Skeletal muscle tissue (tissue), 4 donors: ENCODE results near the gene PDE4D. TPM values are rescaled to one million over a fixed set of nuclear protein-coding genes. Genes with fewer than 3 reads are reported as not detected.

ENCODE experiments used
- H3K27ac ChIP-seq: one replicate; pipeline ENCODE4 v1.7.0; 2013; ENCODE audit warnings: mild to moderate bottlenecking, low read depth, low read length, inconsistent platforms
- H3K27me3 ChIP-seq, 3 donors: one replicate each; pipeline ENCODE4 v1.7.0; 2013; ENCODE audit warnings: low read length in 3 of 3; ENCODE audit not compliant: control insufficient read depth in 3 of 3, insufficient read depth in 3 of 3
- H3K36me3 ChIP-seq, 3 donors: one replicate each; pipeline ENCODE4 v1.7.0; 2013; ENCODE audit warnings: low read length in 3 of 3; ENCODE audit not compliant: control insufficient read depth in 3 of 3, insufficient read depth in 3 of 3
- H3K4me1 ChIP-seq, 3 donors: one replicate each; pipeline ENCODE4 v1.7.0; 2013; ENCODE audit warnings: low read length in 3 of 3, mild to moderate bottlenecking in 3 of 3; ENCODE audit not compliant: control insufficient read depth in 3 of 3, insufficient read depth in 3 of 3
- H3K4me3 ChIP-seq, 3 donors: one replicate each; pipeline ENCODE4 v1.7.0; 2013; ENCODE audit warnings: low read length in 3 of 3
- H3K9ac ChIP-seq, 3 donors: one replicate each; pipeline ENCODE4 v1.7.0; 2013; ENCODE audit warnings: low read length in 3 of 3, mild to moderate bottlenecking in 3 of 3, moderate library complexity in 2 of 3, low read depth in 1 of 3
- H3K9me3 ChIP-seq, 3 donors: one replicate each; pipeline ENCODE4 v1.7.0; 2013; ENCODE audit warnings: low read length in 3 of 3; ENCODE audit not compliant: control insufficient read depth in 3 of 3
- total RNA-seq: library from RNA; depleted of rRNA; stranded (reverse); fragments of >200 nt; gene quantifications from one replicate; pipeline ENCODE4 v1.2.3, GENCODE V29; 2014
- donor health status: Osteomylitis.

PDE4D gene
- total RNA-seq, 1 donor from 2014 or later, result 59.0 TPM

DNA sequence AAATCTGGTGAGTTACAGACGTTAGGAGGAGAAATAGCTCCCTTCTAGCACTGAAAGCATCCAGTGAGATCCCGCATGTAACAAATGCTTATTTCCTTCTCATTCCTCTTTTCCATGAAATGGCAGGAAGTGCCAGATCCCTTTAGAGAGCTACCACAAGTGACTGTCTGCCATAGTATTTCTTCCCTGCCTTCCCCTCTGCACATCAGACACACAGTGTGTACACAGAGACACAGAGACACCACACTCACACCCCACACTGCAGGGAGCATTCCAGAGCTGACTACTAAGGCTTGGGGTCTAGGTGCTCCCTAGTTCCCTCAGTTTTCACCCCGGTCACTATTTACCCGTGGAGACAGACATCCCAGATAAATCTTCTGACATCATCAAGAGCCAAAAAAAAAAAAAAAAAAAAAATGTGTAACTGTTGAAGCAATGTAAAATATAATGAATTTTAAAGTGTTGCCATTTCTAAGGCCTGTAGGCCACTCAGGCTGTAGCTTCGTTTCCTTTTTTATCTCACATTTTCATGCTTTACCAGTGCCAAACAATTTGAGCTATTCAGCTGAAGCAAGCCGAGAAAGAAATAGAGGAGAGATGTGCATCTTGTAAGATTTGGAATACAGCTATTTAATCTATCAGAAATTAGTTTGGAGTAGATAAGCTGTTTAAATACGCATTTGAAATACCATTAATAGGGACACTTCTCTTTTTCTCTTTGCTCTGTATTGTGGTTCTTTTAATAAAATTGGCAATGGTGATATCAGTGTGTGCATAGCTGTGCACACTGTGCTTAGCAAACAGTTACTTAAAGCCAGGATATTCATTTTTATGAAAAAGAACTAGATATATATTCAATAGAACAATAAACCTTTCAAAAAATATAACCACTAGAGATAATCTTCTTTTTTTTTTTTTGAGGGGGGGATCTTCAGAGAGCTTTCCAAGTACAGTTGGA, 405.5 kb downstream of the PDE4D start:
- Histone ChIP-seq H3K4me1 (peaks cover 0 to 16% (median 2%) of the 10 kb centered on the region in 3 donors), H3K9ac (no peak overlapping the region), H3K9me3 (no peaks in the 10 kb centered on the region), H3K27ac (no peak overlapping the region), H3K27me3 (no peaks in the 10 kb centered on the region), H3K36me3 (no peaks in the 10 kb centered on the region), H3K4me3 (no peak overlapping the region)

DNA sequence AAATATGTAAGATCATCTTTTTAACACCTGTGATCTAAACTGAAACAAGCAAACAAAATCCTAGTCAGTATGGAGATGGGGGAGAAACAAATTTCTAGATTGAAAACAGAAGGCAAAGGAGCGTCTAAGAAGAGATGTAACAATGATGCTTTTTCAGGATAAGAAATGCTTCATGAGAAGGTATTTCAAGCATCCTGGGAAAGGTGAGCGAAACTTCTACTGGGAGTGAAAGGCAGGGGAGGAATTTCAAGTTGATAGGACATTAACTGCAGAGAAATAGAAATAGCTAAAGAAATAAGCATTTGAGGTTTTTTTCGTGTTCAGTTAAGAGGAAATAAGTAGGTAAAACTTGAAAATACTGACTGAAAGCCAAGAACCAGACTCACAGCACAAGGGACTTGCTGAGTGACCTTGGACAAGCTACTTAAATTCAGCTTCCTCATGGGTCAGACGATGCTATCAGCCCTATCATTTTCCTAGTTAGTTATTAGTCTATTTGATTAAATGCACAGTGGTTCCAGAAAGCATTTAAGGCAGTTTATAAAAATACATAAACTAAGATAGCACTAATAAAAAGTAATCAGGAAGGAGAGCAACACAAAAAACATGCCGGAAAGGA, 406.3 kb downstream of the PDE4D start:
- no peak overlapping the region for H3K4me3 ChIP-seq
- H3K27ac ChIP-seq, result no peak overlapping the region
- no peak overlapping the region for H3K9ac ChIP-seq
- peaks cover 0 to 16% (median 2%) of the 10 kb centered on the region in 3 donors for H3K4me1 ChIP-seq
- H3K27me3 ChIP-seq, result no peaks in the 10 kb centered on the region
- no peaks in the 10 kb centered on the region for H3K36me3 ChIP-seq
- H3K9me3 ChIP-seq, result no peaks in the 10 kb centered on the region

GRCh38 chr5:59486508-59486907, 407.0 kb downstream of the PDE4D start:
- Histone ChIP-seq H3K9ac (no peak overlapping the region), H3K4me1 (peaks cover 0 to 16% (median 2%) of the 10 kb centered on the region in 3 donors), H3K36me3 (no peaks in the 10 kb centered on the region), H3K27ac (no peak overlapping the region), H3K27me3 (no peaks in the 10 kb centered on the region), H3K9me3 (no peaks in the 10 kb centered on the region), H3K4me3 (no peak overlapping the region)

DNA sequence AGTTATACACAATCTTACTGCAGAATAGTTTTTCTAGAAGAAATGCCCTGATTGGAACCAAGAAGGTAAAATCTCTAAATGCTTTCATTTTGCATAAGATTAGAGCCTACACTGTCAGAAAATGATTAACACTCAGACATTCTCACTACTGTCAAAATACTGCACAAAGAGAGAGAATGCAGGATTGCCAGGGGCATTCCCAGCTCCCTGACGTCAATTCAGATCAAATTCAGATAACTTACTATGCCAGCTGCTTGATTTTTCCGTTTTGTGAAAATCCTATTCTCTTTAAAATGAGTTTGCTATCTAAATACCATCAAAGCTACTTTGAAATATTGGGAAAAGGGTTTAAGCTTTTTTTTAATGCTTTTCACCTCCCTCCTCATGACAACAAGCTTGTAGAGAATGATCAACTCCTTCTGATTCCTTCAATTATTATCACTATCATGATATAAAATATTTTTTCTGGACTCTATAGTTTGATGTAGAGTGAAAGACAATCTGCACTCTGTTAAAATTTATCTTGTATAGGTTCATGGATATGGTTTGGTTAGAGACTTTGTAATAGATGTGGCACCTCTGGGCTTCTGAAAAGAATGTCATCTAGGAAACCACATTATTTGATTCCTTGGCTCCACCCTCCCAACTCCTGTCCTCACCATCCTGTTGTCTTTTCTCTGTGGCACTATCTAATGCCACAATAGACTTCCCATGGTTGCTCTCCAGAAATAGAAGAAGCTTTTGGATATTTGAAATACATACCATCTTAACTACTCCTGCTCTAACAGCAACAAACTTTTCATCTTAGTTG, 407.7 kb downstream of the PDE4D start:
- Histone ChIP-seq H3K27ac (no peak overlapping the region), H3K27me3 (no peaks in the 10 kb centered on the region), H3K9ac (no peak overlapping the region), H3K4me1 (peaks cover 0 to 16% (median 2%) of the 10 kb centered on the region in 3 donors), H3K9me3 (no peaks in the 10 kb centered on the region), H3K36me3 (no peaks in the 10 kb centered on the region), H3K4me3 (no peak overlapping the region)

GRCh38 chr5:59485107-59485506, 408.4 kb downstream of the PDE4D start:
- no peaks in the 10 kb centered on the region for H3K27me3 ChIP-seq
- H3K9me3 ChIP-seq, result no peaks in the 10 kb centered on the region
- H3K4me3 ChIP-seq, result no peak overlapping the region
- H3K27ac ChIP-seq, result no peak overlapping the region
- no peaks in the 10 kb centered on the region for H3K36me3 ChIP-seq
- H3K4me1 ChIP-seq, result peaks cover 0 to 16% (median 2%) of the 10 kb centered on the region in 3 donors
- no peak overlapping the region for H3K9ac ChIP-seq

GRCh38 chr5:59484618-59485017, 408.9 kb downstream of the PDE4D start:
- H3K27me3 ChIP-seq, result no peaks in the 10 kb centered on the region
- no peak overlapping the region for H3K27ac ChIP-seq
- no peaks in the 10 kb centered on the region for H3K36me3 ChIP-seq
- no peak overlapping the region for H3K9ac ChIP-seq
- peaks cover 0 to 16% (median 2%) of the 10 kb centered on the region in 3 donors for H3K4me1 ChIP-seq
- H3K4me3 ChIP-seq, result no peak overlapping the region
- no peaks in the 10 kb centered on the region for H3K9me3 ChIP-seq

- H3K4me1 ChIP-seq, result peaks cover 0 to 18% (median 2%) of the 10 kb centered on the region in 3 donors
- no peak overlapping the region for H3K27ac ChIP-seq
- H3K36me3 ChIP-seq, result no peaks in the 10 kb centered on the region
- no peaks in the 10 kb centered on the region for H3K9me3 ChIP-seq
- H3K9ac ChIP-seq, result no peak overlapping the region
- H3K4me3 ChIP-seq, result no peak overlapping the region
- no peaks in the 10 kb centered on the region for H3K27me3 ChIP-seq
These were observed 409.5 kb downstream of the PDE4D start for GRCh38 chr5:59483971-59484472.

DNA sequence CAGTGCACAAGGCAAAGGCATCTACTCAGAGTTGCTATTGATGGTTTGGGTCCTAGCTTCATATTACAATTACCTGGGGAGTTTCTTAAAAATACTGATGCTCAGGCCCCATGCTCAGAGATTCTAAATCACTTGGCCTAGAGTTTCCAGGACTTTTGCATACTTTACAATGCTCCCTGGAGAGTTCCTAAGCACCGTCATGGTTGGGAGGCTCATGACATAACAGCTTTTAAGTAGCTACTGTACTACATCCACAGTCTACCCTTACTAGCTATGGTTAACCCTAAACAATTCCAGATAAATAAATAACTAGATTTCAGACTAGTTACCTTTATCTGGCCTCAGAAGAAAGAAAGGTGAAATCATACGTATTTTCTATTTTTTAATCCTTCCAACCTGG, 414.4 kb downstream of the PDE4D start:
- Histone ChIP-seq H3K4me3 (no peak overlapping the region), H3K4me1 (peaks cover 0 to 3% (median 0%) of the 10 kb centered on the region in 3 donors), H3K9ac (no peak overlapping the region), H3K27ac (no peak overlapping the region), H3K9me3 (no peaks in the 10 kb centered on the region), H3K36me3 (no peaks in the 10 kb centered on the region), H3K27me3 (no peaks in the 10 kb centered on the region)

DNA sequence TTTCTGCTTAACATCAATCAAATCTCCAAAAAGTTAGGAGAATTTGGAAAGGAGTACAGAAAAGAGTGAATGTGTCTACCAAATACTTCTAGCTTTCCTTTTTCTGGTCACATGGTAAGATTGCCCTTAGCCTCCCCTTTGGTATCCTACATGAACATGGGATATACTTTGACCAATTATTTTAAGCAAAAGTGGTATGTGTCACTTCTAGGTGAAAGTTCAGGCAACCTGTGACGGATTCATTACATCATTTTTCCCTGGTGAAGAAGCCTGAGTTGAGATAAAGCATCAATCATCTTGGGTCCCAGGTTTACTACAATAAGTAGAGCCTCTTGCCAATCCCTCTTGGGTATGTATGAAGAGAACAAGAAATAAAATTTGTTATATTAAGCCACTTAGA, 419.2 kb downstream of the PDE4D start:
- no peak overlapping the region for H3K9ac ChIP-seq

More for the DNA sequence above, 419.2 kb downstream of the PDE4D start:
- no peak overlapping the region for H3K4me3 ChIP-seq
- H3K4me1 ChIP-seq, result no peaks in the 10 kb centered on the region
- no peak overlapping the region for H3K27ac ChIP-seq
- no peaks in the 10 kb centered on the region for H3K27me3 ChIP-seq
- no peaks in the 10 kb centered on the region for H3K9me3 ChIP-seq
- H3K36me3 ChIP-seq, result no peaks in the 10 kb centered on the region
